A673 (cell line): ENCODE results near the gene F7. TPM values are rescaled to one million over a fixed set of nuclear protein-coding genes. Genes with fewer than 3 reads are reported as not detected.
"Not testable (repeated sequence)": the region's sequence is repeated elsewhere in the genome, so short reads cannot be mapped to it uniquely, and the experiment has no call there.

Source experiments
- BruUV-seq: library from RNA; stranded (reverse); fragments of 400-500 nt; replicated peaks from 2 replicates; lab custom pipeline; 2021; lab: Mats Ljungman, UMichigan
- CTCF ChIA-PET: fragments of 300-600 bp; sonication (Branson Sonifier 250); formaldehyde crosslinking; loops from one replicate; lab custom pipeline; 2022; ENCODE audit warnings: antibody characterized with exemption; lab: Charles Lee
- POLR2A ChIA-PET: fragments of 300-600 bp; sonication (Branson Sonifier 250); formaldehyde crosslinking; loops from one replicate; lab custom pipeline; 2022; ENCODE audit warnings: antibody characterized with exemption; ENCODE audit not compliant: low non-redundant PET; lab: Charles Lee
- DNase-seq: peaks from one replicate; pipeline ENCODE4 v3.0.0-alpha.2; 2015; ENCODE audit warnings: low spot score
- H3K27ac ChIP-seq: fragments of 200-600 bp; sonication (generic); 2 replicates; pipeline ENCODE4 v1.5.1; 2016; ENCODE audit warnings: mixed run types, low read depth, mild to moderate bottlenecking, mixed read lengths, antibody characterized with exemption, low read length; ENCODE audit not compliant: poor library complexity, severe bottlenecking
- H3K27me3 ChIP-seq: fragments of 200-600 bp; sonication (generic); replicated peaks from 2 replicates; pipeline ENCODE4 v1.6.1; 2017; ENCODE audit warnings: mixed run types, low read depth, mild to moderate bottlenecking, mixed read lengths, antibody characterized with exemption, low read length; ENCODE audit not compliant: insufficient read depth, poor library complexity
- H3K36me3 ChIP-seq: fragments of 200-600 bp; sonication (generic); 2 replicates; pipeline ENCODE4 v1.6.1; 2016; ENCODE audit warnings: mixed run types, mild to moderate bottlenecking, mixed read lengths, antibody characterized with exemption, low read length; ENCODE audit not compliant: insufficient read depth, poor library complexity, severe bottlenecking
- H3K4me1 ChIP-seq: fragments of 200-600 bp; sonication (generic); 2 replicates; pipeline ENCODE4 v1.6.1; 2017; ENCODE audit warnings: mixed run types, mild to moderate bottlenecking, mixed read lengths, antibody characterized with exemption, low read length; ENCODE audit not compliant: insufficient read depth, poor library complexity, severe bottlenecking
- H3K4me3 ChIP-seq: fragments of 200-600 bp; sonication (generic); 2 replicates; pipeline ENCODE4 v1.5.1; 2016; ENCODE audit warnings: low read depth, mixed run types, mild to moderate bottlenecking, mixed read lengths, low read length; ENCODE audit not compliant: poor library complexity, severe bottlenecking
- H3K9me3 ChIP-seq: fragments of 200-600 bp; sonication (generic); 2 replicates; pipeline ENCODE4 v1.6.1; 2016; ENCODE audit warnings: mixed run types, low read depth, mild to moderate bottlenecking, mixed read lengths, antibody characterized with exemption, low read length; ENCODE audit not compliant: poor library complexity, severe bottlenecking
- CTCF ChIP-seq: fragments of 300-800, 200-600 bp; sonication (generic); conservative IDR thresholded peaks from 2 replicates; pipeline ENCODE4 v1.5.1; 2017; ENCODE audit warnings: low read depth, mild to moderate bottlenecking, antibody characterized with exemption, low read length, moderate library complexity, mixed read lengths
- EZH2 ChIP-seq: fragments of 200-600 bp; sonication (generic); IDR thresholded peaks from 2 replicates; pipeline ENCODE4 v1.6.1; 2017; ENCODE audit warnings: borderline replicate concordance, low read depth, mild to moderate bottlenecking, mixed read lengths, antibody characterized with exemption, low read length; ENCODE audit not compliant: poor library complexity, severe bottlenecking
- intact Hi-C: fragments of 100-400 bp; cut with micrococcal nuclease; formaldehyde crosslinking; loops from one replicate; pipeline ENCODE4 v1.10.0; 2022; ENCODE audit not compliant: unreplicated experiment
- total RNA-seq: library from RNA; stranded (reverse); gene quantifications from 2 replicates; pipeline ENCODE4 v1.2.3, GENCODE V29; 2021

F7 gene
- total RNA-seq, 1 experiment from 2014 or later: not detected

GRCh38 chr13:113161433-113161832 lies 55.8 kb downstream of the F7 start:
- peaks cover 14% of the 10 kb centered on the region for H3K4me1 ChIP-seq
- no peak overlapping the region for H3K27ac ChIP-seq
- intact Hi-C loops: no loop called here
- no peaks in the 10 kb centered on the region for H3K9me3 ChIP-seq
- CTCF ChIA-PET: no interaction called here
- no peak overlapping the region for H3K4me3 ChIP-seq
- DNase-seq: no peak
- POLR2A ChIA-PET: no interaction called here
- no TSS peak for BruUV-seq
- no peaks in the 10 kb centered on the region for H3K36me3 ChIP-seq
- H3K27me3 ChIP-seq: no peaks in the 10 kb centered on the region
- TF ChIP-seq CTCF (no peak), EZH2 (no peak)

- H3K9me3 ChIP-seq, DNase-seq, H3K27me3 ChIP-seq, H3K27ac ChIP-seq, intact Hi-C loops, H3K36me3 ChIP-seq, H3K4me3 ChIP-seq, BruUV-seq, POLR2A ChIA-PET, CTCF ChIA-PET: not testable (repeated sequence)
- peaks cover 14% of the 10 kb centered on the region for H3K4me1 ChIP-seq
Observed at GRCh38 chr13:113161975-113162374, 56.4 kb downstream of the F7 start.

- POLR2A ChIA-PET: no interaction called here
- H3K27ac ChIP-seq: no peak overlapping the region
- no peaks in the 10 kb centered on the region for H3K9me3 ChIP-seq
- H3K4me1 ChIP-seq: peaks cover 6% of the 10 kb centered on the region
- H3K27me3 ChIP-seq: no peaks in the 10 kb centered on the region
- TF ChIP-seq EZH2: no peak
- no peak overlapping the region for H3K4me3 ChIP-seq
- no peak for DNase-seq
- CTCF ChIA-PET: no interaction called here
- intact Hi-C loops: no loop called here
- H3K36me3 ChIP-seq: no peaks in the 10 kb centered on the region
- no TSS peak for BruUV-seq
Observed at GRCh38 chr13:113162783-113163685, 57.4 kb downstream of the F7 start.

GRCh38 chr13:113164492-113164891 lies 58.9 kb downstream of the F7 start:
- Histone ChIP-seq H3K4me1 (no peaks in the 10 kb centered on the region), H3K27ac (no peak overlapping the region), H3K9me3 (no peaks in the 10 kb centered on the region), H3K27me3 (no peaks in the 10 kb centered on the region), H3K4me3 (no peak overlapping the region), H3K36me3 (no peaks in the 10 kb centered on the region)
- TF ChIP-seq EZH2: no peak
- no peak for TF ChIP-seq CTCF
- intact Hi-C loops: no loop called here
- no TSS peak for BruUV-seq
- POLR2A ChIA-PET: interaction anchor here (0.6 kb wide), 1 partner anchor 16 kb away, joined by 4 read pairs; no protein-coding TSS in a partner anchor
- CTCF ChIA-PET: no interaction called here
- DNase-seq: no peak
